ENCODE measurements around the gene ANKS1B. TPM values are rescaled to one million over a fixed set of nuclear protein-coding genes. Genes with fewer than 3 reads are reported as not detected.

Gene ANKS1B
- total and polyA plus RNA-seq, 10 of the 15 experiments (the other 5 are each of a cell fraction or from before 2014, with no cell fraction given): 0.16 to 1.3 (median 0.82) TPM; not detected in 7

DNA sequence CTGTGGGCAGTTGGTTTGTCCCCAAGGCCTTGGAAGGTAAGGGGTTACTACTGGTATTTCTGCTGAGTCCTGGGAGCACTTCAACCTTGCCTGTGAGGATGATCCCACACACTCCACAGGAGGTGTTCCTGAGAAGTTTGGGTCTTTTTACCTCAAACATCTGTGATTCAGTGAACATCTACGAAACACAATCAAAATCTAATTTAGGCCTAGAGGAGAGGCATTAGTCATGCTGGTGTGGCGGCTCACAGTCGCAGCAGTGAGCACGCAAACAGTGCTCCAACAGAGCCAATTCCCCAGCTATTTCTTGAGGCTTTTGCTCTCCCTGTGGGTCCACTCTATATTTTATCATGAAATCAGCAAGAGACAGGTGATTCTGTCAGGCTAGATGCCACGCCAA lies 1232.0 kb downstream of the ANKS1B start:
- no peak overlapping the region for H3K9ac ChIP-seq (ENCODE audit: control insufficient read depth, insufficient read depth, low read length)
- FAIRE-seq (no peak), DNase-seq (ENCODE audit: low read depth, low spot score) (no peak), ATAC-seq (no peak)
- TF ChIP-seq, protein P1, sequence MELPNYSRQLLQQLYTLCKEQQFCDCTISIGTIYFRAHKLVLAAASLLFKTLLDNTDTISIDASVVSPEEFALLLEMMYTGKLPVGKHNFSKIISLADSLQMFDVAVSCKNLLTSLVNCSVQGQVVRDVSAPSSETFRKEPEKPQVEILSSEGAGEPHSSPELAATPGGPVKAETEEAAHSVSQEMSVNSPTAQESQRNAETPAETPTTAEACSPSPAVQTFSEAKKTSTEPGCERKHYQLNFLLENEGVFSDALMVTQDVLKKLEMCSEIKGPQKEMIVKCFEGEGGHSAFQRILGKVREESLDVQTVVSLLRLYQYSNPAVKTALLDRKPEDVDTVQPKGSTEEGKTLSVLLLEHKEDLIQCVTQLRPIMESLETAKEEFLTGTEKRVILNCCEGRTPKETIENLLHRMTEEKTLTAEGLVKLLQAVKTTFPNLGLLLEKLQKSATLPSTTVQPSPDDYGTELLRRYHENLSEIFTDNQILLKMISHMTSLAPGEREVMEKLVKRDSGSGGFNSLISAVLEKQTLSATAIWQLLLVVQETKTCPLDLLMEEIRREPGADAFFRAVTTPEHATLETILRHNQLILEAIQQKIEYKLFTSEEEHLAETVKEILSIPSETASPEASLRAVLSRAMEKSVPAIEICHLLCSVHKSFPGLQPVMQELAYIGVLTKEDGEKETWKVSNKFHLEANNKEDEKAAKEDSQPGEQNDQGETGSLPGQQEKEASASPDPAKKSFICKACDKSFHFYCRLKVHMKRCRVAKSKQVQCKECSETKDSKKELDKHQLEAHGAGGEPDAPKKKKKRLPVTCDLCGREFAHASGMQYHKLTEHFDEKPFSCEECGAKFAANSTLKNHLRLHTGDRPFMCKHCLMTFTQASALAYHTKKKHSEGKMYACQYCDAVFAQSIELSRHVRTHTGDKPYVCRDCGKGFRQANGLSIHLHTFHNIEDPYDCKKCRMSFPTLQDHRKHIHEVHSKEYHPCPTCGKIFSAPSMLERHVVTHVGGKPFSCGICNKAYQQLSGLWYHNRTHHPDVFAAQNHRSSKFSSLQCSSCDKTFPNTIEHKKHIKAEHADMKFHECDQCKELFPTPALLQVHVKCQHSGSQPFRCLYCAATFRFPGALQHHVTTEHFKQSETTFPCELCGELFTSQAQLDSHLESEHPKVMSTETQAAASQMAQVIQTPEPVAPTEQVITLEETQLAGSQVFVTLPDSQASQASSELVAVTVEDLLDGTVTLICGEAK (IDR thresholded peaks at IDR 0.05; ENCODE audit: borderline replicate concordance): no peak
- no peak for TF ChIP-seq CREB1 (IDR thresholded peaks at IDR 0.05; ENCODE audit: low read depth)
- TF ChIP-seq JUND (IDR thresholded peaks at IDR 0.05; ENCODE audit: low read depth, low read length): no peak
- no peak for TF ChIP-seq RAD51 (IDR thresholded peaks at IDR 0.05)
- TF ChIP-seq, protein P2, sequence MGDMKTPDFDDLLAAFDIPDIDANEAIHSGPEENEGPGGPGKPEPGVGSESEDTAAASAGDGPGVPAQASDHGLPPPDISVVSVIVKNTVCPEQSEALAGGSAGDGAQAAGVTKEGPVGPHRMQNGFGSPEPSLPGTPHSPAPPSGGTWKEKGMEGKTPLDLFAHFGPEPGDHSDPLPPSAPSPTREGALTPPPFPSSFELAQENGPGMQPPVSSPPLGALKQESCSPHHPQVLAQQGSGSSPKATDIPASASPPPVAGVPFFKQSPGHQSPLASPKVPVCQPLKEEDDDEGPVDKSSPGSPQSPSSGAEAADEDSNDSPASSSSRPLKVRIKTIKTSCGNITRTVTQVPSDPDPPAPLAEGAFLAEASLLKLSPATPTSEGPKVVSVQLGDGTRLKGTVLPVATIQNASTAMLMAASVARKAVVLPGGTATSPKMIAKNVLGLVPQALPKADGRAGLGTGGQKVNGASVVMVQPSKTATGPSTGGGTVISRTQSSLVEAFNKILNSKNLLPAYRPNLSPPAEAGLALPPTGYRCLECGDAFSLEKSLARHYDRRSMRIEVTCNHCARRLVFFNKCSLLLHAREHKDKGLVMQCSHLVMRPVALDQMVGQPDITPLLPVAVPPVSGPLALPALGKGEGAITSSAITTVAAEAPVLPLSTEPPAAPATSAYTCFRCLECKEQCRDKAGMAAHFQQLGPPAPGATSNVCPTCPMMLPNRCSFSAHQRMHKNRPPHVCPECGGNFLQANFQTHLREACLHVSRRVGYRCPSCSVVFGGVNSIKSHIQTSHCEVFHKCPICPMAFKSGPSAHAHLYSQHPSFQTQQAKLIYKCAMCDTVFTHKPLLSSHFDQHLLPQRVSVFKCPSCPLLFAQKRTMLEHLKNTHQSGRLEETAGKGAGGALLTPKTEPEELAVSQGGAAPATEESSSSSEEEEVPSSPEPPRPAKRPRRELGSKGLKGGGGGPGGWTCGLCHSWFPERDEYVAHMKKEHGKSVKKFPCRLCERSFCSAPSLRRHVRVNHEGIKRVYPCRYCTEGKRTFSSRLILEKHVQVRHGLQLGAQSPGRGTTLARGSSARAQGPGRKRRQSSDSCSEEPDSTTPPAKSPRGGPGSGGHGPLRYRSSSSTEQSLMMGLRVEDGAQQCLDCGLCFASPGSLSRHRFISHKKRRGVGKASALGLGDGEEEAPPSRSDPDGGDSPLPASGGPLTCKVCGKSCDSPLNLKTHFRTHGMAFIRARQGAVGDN (IDR thresholded peaks at IDR 0.05): no peak
- no peak for TF ChIP-seq MEF2A (IDR thresholded peaks at IDR 0.05; ENCODE audit: insufficient read depth, low read depth, low read length)
- intact Hi-C loops (cut with micrococcal nuclease; ENCODE audit: unreplicated experiment): no loop called here
- no peak overlapping the region for H3K27ac ChIP-seq (ENCODE audit: control insufficient read depth, insufficient read depth)
- WGBS (ENCODE audit: insufficient coverage, insufficient replicate concordance, low lambda C conversion rate, missing lambda C conversion rate): 87% methylated on average over 5 of the region's 5 CpGs
- RAD21 ChIA-PET (ENCODE audit: unreplicated experiment): interaction anchor here (0.7 to 1.4 kb wide), 3 partner anchors 12 to 54 kb away, joined by 3 to 4 read pairs (median 3); no protein-coding TSS in a partner anchor
- no peak overlapping the region for H2AFZ ChIP-seq (ENCODE audit: control insufficient read depth, low read depth, low read length)
- no peaks in the 10 kb centered on the region for H3K79me2 ChIP-seq (ENCODE audit: control insufficient read depth, insufficient read depth, low read length)
- no peak overlapping the region for H3K4me2 ChIP-seq (ENCODE audit: control insufficient read depth, insufficient read depth)
- H3K9me3 ChIP-seq (replicated peaks; ENCODE audit: control insufficient read depth, insufficient read depth, low read length): no peaks in the 10 kb centered on the region
- H3K27me3 ChIP-seq (replicated peaks in 1 of 2; ENCODE audit: control insufficient read depth in 2 of 2, insufficient read depth in 2 of 2, low read length in 1 of 2): no peaks in the 10 kb centered on the region
- no peak overlapping the region for H3K4me3 ChIP-seq
- POLR2A ChIA-PET: interaction anchor here (1.2 kb wide), 1 partner anchor 32 kb away, joined by 3 read pairs; no protein-coding TSS in a partner anchor
- SMC1A ChIA-PET (ENCODE audit: uncharacterized antibody, unreplicated experiment): interaction anchor here (1.5 to 4.8 kb wide), 5 partner anchors 11 to 31 kb away, joined by 5 to 29 read pairs (median 8); no protein-coding TSS in a partner anchor
- in situ Hi-C loops (cut with MboI): no loop called here
- H3K36me3 ChIP-seq (ENCODE audit: control insufficient read depth in 2 of 2, insufficient read depth in 2 of 2, low read length in 1 of 2): no peaks in the 10 kb centered on the region
- H3K4me1 ChIP-seq (ENCODE audit: control insufficient read depth, insufficient read depth, low read length): peaks cover 5% of the 10 kb centered on the region
- no TSS peak for BruUV-seq (replicated peaks)
- no peaks in the 10 kb centered on the region for H4K20me1 ChIP-seq (ENCODE audit: control insufficient read depth, insufficient read depth)
- CTCF ChIA-PET: interaction anchor here (0.8 to 3.2 kb wide), 8 partner anchors 14 to 246 kb away, joined by 3 to 16 read pairs (median 4); no protein-coding TSS in a partner anchor
